SK-N-SH treated with all-trans-retinoic acid at 6 μM for 48 hours (cell line): ENCODE results near the gene PCSK5.

Source experiments
- ARNTL ChIP-seq: fragments of 450-650 bp; formaldehyde crosslinking; IDR thresholded peaks from 2 replicates; pipeline ENCODE4 v1.5.0; 2020; ENCODE audit warnings: low read depth, mild to moderate bottlenecking, moderate library complexity, borderline replicate concordance
- ESRRG ChIP-seq: fragments of 250-450 bp; sonication (Bioruptor Pico); IDR thresholded peaks from 2 replicates; pipeline ENCODE4 v1.6.1; 2021; ENCODE audit warnings: mild to moderate bottlenecking
- ISL1 ChIP-seq: fragments of 250-450 bp; sonication (Bioruptor Pico); IDR thresholded peaks from 2 replicates; pipeline ENCODE4 v2.1.2; 2022; ENCODE audit warnings: mild to moderate bottlenecking, moderate library complexity
- TCF4 ChIP-seq: fragments of 250-450 bp; sonication (Bioruptor Pico); IDR thresholded peaks from 2 replicates; pipeline ENCODE4 v1.8.0; 2021; ENCODE audit warnings: mild to moderate bottlenecking, moderate library complexity, borderline replicate concordance
- TOX ChIP-seq: fragments of 250-450 bp; sonication (Bioruptor Pico); IDR thresholded peaks from 2 replicates; pipeline ENCODE4 v1.8.0; 2021; ENCODE audit warnings: mild to moderate bottlenecking, moderate library complexity, borderline replicate concordance
- ZFP30 ChIP-seq: fragments of 450-650 bp; formaldehyde crosslinking; IDR thresholded peaks from 2 replicates; pipeline ENCODE4 v1.5.0; 2022; ENCODE audit warnings: mild to moderate bottlenecking, moderate library complexity
- ZNF565 ChIP-seq: fragments of 450-650 bp; formaldehyde crosslinking; conservative IDR thresholded peaks from 2 replicates; pipeline ENCODE4 v1.5.0; 2020; ENCODE audit warnings: low read depth, mild to moderate bottlenecking, moderate library complexity
- ZNF70 ChIP-seq: fragments of 450-650 bp; formaldehyde crosslinking; IDR thresholded peaks from 2 replicates; pipeline ENCODE4 v1.5.0; 2020; ENCODE audit warnings: mild to moderate bottlenecking, moderate library complexity
- TF ChIP-seq, protein P1 (sequence below): fragments of 250-450 bp; sonication (Bioruptor Pico); IDR thresholded peaks from 2 replicates; pipeline ENCODE4 v1.8.0; 2021; ENCODE audit warnings: low read depth, mild to moderate bottlenecking, moderate library complexity, borderline replicate concordance
- TF ChIP-seq, protein P2 (sequence below): fragments of 250-450 bp; sonication (Bioruptor Pico); IDR thresholded peaks from 2 replicates; pipeline ENCODE4 v1.5.1; 2020; ENCODE audit warnings: low read depth, mild to moderate bottlenecking, moderate library complexity
- TF ChIP-seq, protein P3 (sequence below): fragments of 250-450 bp; sonication (Bioruptor Pico); IDR thresholded peaks from 2 replicates; pipeline ENCODE4 v1.5.1; 2021; ENCODE audit warnings: mild to moderate bottlenecking, moderate library complexity
- TF ChIP-seq, protein P4 (sequence below): fragments of 250-450 bp; sonication (Bioruptor Pico); IDR thresholded peaks from 2 replicates; pipeline ENCODE4 v1.8.0; 2020; ENCODE audit warnings: mild to moderate bottlenecking, moderate library complexity, borderline replicate concordance
- TF ChIP-seq, protein P5 (sequence below): fragments of 250-450 bp; sonication (Bioruptor Pico); IDR thresholded peaks from 2 replicates; pipeline ENCODE4 v1.5.0; 2020; ENCODE audit warnings: mild to moderate bottlenecking, moderate library complexity

DNA sequence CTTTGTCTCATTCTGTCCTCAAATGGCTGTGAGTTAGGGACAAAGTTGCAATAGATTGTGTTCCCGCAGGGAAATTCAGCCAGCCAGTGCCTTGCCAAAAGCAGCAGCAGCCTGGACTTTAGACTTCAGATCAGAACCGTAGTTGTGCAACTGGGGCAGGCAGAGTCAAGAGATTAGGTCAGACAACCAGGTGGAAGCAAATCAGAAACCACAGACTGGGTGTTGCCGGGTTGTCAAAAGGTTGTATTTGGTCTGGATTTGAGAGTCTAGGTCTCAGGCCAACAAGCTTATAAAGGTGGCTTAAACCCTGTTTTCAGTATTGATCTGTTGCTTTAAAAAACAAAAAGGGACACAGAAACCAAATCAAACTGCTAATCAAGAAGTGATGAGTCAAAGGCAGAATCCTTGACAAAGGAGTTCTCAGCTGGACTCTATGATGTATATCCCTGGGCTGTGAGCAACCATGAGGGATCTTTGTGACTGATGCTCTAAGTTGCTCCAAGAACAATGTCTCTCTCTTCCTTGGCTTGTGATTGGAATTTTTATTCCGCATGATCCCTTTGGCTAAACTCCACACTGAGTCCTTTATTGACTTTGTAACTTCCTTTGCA is 482.8 kb downstream of the PCSK5 start:
- TF ChIP-seq ESRRG (CRISPR knock-in tag) (no peak), TOX (CRISPR knock-in tag) (no peak), ZNF565 (CRISPR knock-in tag) (no peak), TCF4 (no peak), ZNF70 (CRISPR knock-in tag) (no peak), ISL1 (CRISPR knock-in tag) (no peak), ZFP30 (CRISPR knock-in tag) (no peak), ARNTL (no peak)
- TF ChIP-seq, protein P1, sequence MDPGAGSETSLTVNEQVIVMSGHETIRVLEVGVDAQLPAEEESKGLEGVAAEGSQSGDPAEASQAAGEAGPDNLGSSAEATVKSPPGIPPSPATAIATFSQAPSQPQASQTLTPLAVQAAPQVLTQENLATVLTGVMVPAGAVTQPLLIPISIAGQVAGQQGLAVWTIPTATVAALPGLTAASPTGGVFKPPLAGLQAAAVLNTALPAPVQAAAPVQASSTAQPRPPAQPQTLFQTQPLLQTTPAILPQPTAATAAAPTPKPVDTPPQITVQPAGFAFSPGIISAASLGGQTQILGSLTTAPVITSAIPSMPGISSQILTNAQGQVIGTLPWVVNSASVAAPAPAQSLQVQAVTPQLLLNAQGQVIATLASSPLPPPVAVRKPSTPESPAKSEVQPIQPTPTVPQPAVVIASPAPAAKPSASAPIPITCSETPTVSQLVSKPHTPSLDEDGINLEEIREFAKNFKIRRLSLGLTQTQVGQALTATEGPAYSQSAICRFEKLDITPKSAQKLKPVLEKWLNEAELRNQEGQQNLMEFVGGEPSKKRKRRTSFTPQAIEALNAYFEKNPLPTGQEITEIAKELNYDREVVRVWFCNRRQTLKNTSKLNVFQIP (CRISPR knock-in tag): no peak
- TF ChIP-seq, protein P2, sequence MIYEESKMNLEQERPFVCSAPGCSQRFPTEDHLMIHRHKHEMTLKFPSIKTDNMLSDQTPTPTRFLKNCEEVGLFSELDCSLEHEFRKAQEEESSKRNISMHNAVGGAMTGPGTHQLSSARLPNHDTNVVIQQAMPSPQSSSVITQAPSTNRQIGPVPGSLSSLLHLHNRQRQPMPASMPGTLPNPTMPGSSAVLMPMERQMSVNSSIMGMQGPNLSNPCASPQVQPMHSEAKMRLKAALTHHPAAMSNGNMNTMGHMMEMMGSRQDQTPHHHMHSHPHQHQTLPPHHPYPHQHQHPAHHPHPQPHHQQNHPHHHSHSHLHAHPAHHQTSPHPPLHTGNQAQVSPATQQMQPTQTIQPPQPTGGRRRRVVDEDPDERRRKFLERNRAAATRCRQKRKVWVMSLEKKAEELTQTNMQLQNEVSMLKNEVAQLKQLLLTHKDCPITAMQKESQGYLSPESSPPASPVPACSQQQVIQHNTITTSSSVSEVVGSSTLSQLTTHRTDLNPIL (CRISPR knock-in tag): no peak
- TF ChIP-seq, protein P3, sequence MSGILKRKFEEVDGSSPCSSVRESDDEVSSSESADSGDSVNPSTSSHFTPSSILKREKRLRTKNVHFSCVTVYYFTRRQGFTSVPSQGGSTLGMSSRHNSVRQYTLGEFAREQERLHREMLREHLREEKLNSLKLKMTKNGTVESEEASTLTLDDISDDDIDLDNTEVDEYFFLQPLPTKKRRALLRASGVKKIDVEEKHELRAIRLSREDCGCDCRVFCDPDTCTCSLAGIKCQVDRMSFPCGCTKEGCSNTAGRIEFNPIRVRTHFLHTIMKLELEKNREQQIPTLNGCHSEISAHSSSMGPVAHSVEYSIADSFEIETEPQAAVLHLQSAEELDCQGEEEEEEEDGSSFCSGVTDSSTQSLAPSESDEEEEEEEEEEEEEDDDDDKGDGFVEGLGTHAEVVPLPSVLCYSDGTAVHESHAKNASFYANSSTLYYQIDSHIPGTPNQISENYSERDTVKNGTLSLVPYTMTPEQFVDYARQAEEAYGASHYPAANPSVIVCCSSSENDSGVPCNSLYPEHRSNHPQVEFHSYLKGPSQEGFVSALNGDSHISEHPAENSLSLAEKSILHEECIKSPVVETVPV (CRISPR knock-in tag): no peak
- TF ChIP-seq, protein P4, sequence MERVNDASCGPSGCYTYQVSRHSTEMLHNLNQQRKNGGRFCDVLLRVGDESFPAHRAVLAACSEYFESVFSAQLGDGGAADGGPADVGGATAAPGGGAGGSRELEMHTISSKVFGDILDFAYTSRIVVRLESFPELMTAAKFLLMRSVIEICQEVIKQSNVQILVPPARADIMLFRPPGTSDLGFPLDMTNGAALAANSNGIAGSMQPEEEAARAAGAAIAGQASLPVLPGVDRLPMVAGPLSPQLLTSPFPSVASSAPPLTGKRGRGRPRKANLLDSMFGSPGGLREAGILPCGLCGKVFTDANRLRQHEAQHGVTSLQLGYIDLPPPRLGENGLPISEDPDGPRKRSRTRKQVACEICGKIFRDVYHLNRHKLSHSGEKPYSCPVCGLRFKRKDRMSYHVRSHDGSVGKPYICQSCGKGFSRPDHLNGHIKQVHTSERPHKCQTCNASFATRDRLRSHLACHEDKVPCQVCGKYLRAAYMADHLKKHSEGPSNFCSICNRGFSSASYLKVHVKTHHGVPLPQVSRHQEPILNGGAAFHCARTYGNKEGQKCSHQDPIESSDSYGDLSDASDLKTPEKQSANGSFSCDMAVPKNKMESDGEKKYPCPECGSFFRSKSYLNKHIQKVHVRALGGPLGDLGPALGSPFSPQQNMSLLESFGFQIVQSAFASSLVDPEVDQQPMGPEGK (CRISPR knock-in tag): no peak
- TF ChIP-seq, protein P5, sequence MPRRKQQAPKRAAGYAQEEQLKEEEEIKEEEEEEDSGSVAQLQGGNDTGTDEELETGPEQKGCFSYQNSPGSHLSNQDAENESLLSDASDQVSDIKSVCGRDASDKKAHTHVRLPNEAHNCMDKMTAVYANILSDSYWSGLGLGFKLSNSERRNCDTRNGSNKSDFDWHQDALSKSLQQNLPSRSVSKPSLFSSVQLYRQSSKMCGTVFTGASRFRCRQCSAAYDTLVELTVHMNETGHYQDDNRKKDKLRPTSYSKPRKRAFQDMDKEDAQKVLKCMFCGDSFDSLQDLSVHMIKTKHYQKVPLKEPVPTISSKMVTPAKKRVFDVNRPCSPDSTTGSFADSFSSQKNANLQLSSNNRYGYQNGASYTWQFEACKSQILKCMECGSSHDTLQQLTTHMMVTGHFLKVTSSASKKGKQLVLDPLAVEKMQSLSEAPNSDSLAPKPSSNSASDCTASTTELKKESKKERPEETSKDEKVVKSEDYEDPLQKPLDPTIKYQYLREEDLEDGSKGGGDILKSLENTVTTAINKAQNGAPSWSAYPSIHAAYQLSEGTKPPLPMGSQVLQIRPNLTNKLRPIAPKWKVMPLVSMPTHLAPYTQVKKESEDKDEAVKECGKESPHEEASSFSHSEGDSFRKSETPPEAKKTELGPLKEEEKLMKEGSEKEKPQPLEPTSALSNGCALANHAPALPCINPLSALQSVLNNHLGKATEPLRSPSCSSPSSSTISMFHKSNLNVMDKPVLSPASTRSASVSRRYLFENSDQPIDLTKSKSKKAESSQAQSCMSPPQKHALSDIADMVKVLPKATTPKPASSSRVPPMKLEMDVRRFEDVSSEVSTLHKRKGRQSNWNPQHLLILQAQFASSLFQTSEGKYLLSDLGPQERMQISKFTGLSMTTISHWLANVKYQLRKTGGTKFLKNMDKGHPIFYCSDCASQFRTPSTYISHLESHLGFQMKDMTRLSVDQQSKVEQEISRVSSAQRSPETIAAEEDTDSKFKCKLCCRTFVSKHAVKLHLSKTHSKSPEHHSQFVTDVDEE (CRISPR knock-in tag): no peak
